Ovary (tissue), 3 donors: ENCODE results near the gene CST8.

Experiments
- CTCF ChIP-seq, 3 donors: fragments of 450-650 bp in 2 of 3; fragments of 200-600 bp in 1 of 3; IDR thresholded peaks; one replicate each; pipeline versions ENCODE4 v1.5.1 to v1.8.0; 2016 to 2022; ENCODE audit warnings: antibody characterized with exemption in 3 of 3, mild to moderate bottlenecking in 1 of 3
- EP300 ChIP-seq: sonication (generic); formaldehyde crosslinking; IDR thresholded peaks from one replicate; pipeline ENCODE4 v1.6.1; 2017; ENCODE audit warnings: antibody characterized with exemption
- POLR2A ChIP-seq: fragments of 450-650 bp; IDR thresholded peaks from one replicate; pipeline ENCODE4 v1.6.1; 2017; ENCODE audit warnings: antibody characterized with exemption, mild to moderate bottlenecking, moderate library complexity
- donor health status: DM: no; HTN: no; CAD: no.

- TF ChIP-seq CTCF (IDR thresholded peaks at IDR 0.05) (no peak), POLR2A (no peak), EP300 (no peak)
Measured at GRCh38 chr20:23482138-23482537, 8.8 kb upstream of the CST8 start.
